Measurements from ENCODE around the gene FOXC1.

The FOXC1 gene

GRCh38 chr6:1640476-1640875 is 30.8 kb downstream of the FOXC1 start:
- no peak overlapping the region for H3K4me3 ChIP-seq (ENCODE audit: low read depth, low read length)

GRCh38 chr6:1641343-1641885 is 31.7 kb downstream of the FOXC1 start:
- no peak overlapping the region for H3K4me3 ChIP-seq (ENCODE audit: low read depth, low read length)

GRCh38 chr6:1643111-1643510 is 33.4 kb downstream of the FOXC1 start:
- no peak overlapping the region for H3K4me3 ChIP-seq (ENCODE audit: low read depth, low read length)

- no peak overlapping the region for H3K4me3 ChIP-seq (ENCODE audit: low read depth, low read length)
These were observed 34.2 kb downstream of the FOXC1 start for GRCh38 chr6:1643830-1644445.

- no peak overlapping the region for H3K4me3 ChIP-seq (ENCODE audit: low read depth, low read length)
These were observed 34.9 kb downstream of the FOXC1 start for GRCh38 chr6:1644516-1645060.

GRCh38 chr6:1645466-1646185 is 35.9 kb downstream of the FOXC1 start:
- no peak overlapping the region for H3K4me3 ChIP-seq (ENCODE audit: low read depth, low read length)

GRCh38 chr6:1651362-1651761 is 41.6 kb downstream of the FOXC1 start:
- H3K4me3 ChIP-seq (ENCODE audit: low read depth, low read length) = no peak overlapping the region

GRCh38 chr6:1652842-1653241 is 43.1 kb downstream of the FOXC1 start:
- no peak overlapping the region for H3K4me3 ChIP-seq (ENCODE audit: low read depth, low read length)

- H3K4me3 ChIP-seq (ENCODE audit: low read depth, low read length) = no peak overlapping the region
These were observed 44.3 kb downstream of the FOXC1 start for GRCh38 chr6:1654054-1654453.

GRCh38 chr6:1657116-1657770 is 47.5 kb downstream of the FOXC1 start:
- H3K4me3 ChIP-seq (ENCODE audit: low read depth, low read length) = no peak overlapping the region

GRCh38 chr6:1657771-1658165 is 48.1 kb downstream of the FOXC1 start:
- no peak overlapping the region for H3K4me3 ChIP-seq (ENCODE audit: low read depth, low read length)

GRCh38 chr6:1658212-1659005 is 48.7 kb downstream of the FOXC1 start:
- H3K4me3 ChIP-seq (ENCODE audit: low read depth, low read length) = no peak overlapping the region

GRCh38 chr6:1659816-1660215 is 50.1 kb downstream of the FOXC1 start:
- H3K4me3 ChIP-seq (ENCODE audit: low read depth, low read length) = no peak overlapping the region

GRCh38 chr6:1662534-1662933 is 52.8 kb downstream of the FOXC1 start:
- H3K4me3 ChIP-seq (ENCODE audit: low read depth, low read length) = no peak overlapping the region

Measured in iPS-11a (cell line).